NCI-H524 treated with DMSO at 0.1 percent for 48 hours (cell line): Measurements from ENCODE around the gene ITGB1BP2.
"Not testable (repeated sequence)": the region's sequence is repeated elsewhere in the genome, so short reads cannot be mapped to it uniquely, and the experiment has no call there.

Source experiments
- DNase-seq: peaks from one replicate; lab custom pipeline; 2025; lab: John Stamatoyannopoulos, UW

ITGB1BP2 gene

DNA sequence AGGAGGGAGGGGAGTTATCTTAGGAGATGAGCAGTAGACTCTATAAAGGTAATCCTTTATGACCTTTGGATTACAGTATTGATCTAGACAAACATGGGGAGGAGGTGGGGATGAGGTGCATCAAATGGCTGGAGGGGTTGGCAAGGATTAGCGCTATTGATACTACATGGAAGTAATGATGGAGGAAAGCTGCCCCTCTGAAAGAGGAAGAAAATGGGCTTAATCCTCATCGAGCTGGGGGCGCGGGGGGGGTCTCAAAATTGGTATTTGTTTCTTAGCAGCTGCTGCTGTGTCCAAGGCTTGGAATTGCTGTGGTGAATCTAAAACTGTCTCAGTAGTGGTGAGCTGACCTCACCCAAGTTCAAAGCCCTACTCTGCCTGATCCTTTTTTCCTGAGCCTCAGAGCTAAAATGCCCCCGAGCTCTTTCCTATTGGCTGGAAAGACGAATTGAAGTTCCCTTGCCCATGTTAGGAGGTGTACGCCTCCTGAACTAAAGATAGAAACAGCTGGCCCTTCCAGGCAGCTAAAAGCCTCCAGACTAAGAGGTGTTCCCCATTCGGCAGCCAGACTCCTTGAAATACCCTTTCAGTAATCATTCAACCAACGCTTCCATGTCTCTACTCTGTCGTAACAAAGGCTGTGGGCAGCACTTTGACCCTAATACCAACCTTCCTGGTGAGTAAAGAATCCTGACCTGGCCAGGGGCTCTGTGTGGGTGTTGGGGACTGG is at the start of gene ITGB1BP2:
TSS of gene ITGB1BP2 (plus strand) at position 556 of the 730 bp plus-strand sequence. CDS start at position 613, 57 bp downstream.
- DNase-seq, result no peak

DNA sequence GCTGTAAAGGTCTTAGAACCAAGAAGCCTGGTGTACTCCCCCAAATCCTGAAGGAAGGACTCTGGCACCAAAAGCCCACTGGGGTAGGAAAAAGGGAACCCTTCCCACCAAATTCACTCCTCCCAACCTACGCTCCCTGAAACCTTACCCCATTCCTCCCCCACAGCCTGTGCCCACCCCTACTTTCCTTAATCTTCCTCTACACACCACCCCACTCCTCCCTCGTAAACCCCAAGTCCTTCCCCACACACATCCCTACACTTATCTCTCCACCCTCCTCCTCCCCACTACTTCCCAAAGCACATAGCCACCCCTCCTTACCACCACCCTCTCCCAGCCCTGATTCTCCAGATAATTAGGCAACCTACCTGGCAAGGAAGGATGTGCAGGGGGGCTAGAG is 49.3 kb upstream of the ITGB1BP2 start:
- DNase-seq, result no peak

DNA sequence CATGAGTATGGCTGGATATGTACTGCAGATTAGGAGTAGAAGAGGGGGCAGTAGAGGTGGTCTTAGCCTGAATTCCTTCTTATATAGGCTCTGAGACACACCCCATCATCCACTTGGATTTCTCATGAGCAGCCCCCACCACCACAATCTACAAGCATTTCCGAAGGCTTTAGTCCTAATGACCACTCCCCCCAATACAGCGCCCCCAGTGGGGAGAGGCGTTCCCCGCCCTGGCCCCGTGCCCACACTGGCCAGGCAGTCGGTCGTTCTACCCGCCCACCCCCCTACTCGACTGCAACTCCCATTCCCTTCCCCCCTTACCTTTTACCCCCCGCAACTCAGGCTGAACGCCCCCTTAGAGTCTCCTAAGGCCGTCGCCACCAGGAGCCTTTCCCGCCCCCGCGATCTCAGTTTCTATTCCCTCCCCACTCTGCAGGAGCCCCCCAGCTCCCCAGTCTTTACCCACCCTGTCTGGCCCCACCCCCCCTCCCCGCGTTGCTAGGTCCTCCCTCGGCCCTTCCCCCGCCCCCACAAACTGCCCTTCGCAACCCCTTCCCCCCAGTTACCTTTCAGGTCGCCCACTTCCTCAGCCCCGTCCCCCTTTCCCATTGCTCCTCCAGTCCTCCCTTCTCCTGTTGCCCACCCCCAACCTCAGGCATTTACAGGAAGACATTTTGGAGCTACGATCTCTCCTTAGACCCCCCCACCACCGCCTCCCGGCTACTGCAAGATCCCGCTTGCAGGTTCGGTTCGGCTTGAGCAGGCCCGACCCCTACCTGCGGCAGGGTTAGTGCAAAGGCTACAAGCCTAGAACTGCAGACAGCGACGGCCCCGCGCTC is 48.1 kb upstream of the ITGB1BP2 start:
- no peak for DNase-seq

DNA sequence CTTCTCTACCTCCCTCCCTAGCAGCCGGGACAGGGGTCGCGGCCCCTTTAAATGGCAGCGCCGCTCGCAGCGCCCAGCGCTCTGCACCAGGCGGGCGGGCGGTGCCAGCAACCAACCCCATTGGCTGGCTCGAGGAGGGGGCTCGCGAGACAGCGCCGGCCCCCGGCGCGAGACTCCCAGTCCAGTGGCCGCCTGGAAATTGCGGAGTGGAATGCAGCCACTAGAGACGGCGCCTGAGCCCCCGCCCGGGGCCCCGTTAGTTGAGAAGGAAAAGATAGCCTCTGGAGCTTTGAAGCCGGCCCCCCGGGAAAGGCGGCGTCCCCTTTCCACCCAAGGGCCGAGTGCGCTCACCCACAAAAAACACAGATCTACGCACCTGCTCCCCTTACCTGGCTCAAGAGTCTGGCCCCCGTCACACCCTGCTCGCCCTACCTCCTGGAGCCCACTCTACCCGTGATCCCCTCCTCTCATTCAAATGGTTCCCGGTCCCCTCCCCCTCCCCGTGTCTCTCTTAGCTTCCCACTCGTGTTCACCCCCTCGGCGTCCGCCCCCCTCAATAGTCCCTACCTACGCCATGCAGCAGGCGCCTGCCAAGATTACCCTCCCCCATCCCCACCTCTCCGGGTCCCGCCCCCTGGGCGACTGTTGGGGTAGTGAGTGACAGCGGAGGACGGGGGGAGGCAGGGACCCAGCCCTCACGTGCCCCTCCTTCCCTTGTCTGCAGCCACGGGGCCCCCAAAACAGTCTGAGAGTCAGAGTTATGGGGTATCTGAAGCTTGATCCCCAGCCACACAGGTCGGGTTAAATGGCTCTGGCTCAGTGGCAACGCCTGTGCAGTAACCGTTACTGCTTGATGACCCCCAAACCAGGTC is 47.2 kb upstream of the ITGB1BP2 start, which contains the start of gene ZMYM3:
TSS of gene ZMYM3 (minus strand) at position 49 of the 872 bp plus-strand sequence. CDS start 885 bp downstream, outside the sequence.
- peak; percentile 45 for DNase-seq

DNA sequence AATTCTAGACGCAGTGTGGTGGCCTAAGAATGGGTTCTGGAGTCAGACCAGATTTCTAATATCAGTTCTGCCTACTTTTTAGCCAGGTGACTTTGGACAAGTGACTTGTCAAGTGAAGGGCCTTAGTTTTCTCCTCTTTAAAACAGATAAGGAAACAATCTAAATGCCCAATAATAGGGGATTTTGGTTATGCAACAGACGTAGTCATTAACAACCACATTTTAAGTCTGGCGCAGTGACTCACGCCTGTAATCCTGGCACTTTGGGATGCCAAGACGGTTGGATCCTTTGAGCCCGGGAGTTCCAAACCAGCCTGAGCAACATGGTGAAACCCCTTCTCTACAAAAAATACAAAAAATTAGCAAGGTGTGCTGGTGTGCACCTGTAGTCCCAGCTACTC is 45.5 kb upstream of the ITGB1BP2 start:
- no peak for DNase-seq

DNA sequence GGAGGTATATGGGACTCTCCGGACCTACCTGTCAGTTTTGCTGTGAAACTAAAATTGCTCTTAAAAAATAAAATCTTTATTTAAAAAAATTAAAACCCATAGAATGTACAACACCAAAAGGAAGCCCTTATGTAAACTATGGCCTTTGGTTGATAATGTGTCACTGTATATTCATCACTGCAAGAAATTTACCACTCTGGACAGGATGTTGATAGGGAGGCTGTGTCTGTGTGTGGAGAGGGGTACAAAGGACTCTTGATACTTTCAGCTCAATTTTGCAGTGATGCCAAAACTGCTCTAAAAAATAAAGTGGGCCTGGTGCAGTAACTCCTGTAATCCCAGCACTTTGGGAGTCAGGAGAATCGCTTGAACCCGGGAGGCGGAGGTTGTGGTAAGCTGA is 44.7 kb upstream of the ITGB1BP2 start:
- no peak for DNase-seq

DNA sequence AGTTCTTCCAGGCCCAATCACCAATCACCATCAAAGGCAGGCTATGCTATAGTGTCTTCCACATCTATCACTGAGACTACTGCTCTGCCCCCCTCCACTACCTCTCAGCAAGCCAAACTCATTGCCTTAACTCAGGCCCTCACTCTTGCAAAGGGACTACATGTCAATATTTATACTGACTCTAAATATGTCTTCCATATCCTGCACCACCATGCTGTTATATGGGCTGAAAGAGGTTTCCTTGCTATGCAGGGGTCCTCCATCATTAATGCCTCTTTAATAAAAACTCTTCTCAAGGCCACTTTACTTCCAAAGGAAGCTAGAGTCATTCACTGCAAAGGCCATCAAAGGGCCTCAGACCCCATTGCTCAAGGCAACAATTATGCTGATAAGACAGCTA is 32.9 kb upstream of the ITGB1BP2 start:
- DNase-seq, result not testable (repeated sequence)

DNA sequence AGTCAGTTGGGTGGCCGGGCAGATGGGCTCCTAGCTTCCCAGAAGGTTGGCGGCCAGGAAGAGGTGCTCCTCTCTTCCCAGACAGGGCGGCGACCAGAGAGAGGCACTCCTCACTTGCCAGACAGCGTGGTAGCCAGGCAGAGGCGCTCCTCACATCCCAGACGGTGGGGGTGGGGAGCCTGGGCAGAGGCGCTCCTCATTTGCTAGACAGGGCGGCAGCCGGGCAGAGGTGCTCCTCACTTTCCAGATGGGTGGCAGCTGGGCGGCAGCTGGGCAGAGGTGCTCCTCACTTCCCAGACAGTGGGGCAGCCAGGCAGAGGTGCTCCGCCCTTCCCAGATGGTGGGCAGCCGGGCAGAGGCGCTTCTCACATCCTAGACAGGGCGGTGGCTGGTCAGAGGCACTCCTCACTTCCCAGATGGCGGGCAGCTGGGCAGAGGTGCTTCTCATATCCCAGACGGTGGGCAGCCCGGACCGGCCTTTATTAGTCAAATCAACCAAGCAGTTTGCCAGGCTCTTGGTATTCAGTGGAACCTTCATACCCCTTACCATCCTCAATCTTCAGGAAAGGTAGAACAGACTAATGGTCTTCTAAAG is 31.7 kb upstream of the ITGB1BP2 start:
- no peak for DNase-seq

DNA sequence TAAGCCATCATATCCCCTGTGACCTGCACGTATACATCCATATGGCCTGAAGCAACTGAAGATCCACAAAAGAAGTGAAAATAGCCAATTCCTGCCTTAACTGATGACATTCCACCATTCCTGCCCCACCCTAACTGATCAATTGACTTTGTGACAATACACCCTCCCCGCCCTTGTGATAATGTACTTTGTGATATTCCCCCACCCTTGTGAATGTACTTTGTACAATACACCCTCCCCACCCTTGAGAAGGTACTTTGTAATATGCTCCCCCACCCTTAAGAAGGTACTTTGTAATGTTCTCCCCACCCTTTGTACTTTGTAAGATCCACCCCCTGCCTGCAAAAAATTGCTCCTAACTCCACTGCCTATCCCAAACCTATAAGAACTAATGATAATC is 29.2 kb upstream of the ITGB1BP2 start:
- not testable (repeated sequence) for DNase-seq

DNA sequence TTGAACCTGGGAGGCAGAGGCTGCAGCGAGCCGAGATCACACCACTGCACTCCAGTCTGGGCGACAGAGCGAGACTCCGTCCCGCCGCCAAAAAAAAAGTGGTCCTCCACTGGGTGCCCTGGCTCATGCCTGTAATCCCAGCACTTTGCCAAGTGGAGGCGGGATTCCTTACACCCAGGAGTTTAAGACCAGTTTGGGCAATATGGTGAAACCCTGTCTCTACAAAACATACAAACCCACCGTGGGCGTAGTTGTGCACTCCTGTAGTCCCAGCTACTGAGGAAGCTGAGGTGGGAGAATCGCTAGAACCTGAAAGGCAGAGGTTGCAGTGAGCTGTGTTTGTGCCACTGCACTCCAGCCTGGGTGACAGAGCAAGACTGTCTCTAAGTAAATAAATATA is 20.2 kb upstream of the ITGB1BP2 start:
- not testable (repeated sequence) for DNase-seq

DNA sequence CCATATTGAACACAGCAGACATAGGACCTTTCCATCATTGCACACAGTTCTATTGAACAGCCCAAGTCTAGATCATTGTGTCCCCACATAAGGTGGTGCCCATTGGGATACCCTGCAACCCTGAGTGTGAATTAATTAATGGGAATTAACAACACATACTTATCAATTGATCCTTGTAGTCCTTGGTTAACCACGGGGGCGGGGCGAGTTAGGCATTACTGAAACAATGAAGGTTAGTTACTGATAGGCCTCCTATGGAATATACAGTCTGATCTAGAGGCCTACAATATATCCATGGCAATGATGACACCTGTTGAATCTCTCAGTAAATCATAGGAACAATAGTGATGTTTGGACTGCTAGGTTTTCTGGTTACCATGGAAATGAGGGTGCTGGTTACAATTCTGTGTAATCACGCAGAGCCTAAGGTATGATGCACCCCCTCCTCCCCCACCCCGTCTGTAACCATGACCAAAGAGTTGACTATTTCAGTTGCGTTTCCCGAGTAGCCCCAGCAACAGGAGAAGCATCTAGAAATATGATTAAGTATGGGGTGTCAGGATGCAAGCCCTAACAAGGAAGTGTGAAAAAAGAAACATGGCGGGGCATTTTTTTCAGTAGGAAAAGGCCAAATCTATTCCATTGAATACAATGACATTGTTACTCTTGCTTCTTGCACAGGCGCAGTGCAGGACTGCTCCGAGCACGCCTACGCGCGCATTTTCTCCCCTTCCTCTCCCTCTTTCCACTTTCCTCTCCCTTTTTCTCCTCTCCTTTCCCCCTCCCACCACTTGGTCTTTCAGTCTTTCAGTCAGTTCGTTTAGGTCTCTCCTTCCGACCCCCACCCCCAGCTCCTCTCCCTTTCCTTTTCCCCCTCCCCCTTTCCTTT is 18.8 kb upstream of the ITGB1BP2 start:
- no peak for DNase-seq

DNA sequence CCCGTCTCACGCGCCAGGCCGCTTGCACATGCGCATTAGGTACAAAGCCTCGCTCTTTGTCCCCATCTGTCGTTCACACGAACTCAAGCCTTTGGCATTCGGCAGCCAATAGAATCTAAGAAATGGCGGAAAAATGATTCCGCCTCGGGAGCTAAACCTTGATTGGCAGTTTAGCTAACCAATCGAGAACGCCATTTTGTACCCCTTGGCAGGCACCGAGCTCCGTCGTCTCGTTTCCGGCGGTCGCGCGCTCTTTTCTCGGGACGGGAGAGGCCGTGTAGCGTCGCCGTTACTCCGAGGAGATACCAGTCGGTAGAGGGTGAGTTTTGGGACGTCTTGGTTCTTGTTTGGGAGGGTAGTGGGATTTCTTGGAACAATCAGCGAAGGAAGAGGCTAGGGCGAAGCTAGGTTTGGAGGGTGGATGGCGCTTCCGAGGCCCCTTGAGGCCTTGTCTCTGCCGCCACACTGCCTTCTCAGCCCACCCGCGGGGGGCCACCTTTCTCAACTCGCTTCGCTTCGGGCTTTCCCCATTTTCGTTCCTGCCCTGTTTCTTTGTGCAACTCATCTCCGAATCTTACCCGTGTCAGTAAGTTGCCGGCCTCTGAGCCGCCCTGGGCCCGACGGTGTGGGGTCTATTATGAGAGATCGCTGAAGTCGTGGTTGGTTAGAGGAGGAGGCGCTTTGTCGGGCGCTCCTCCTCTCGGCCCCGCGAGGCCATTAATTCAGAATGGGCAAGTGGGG is 18.0 kb upstream of the ITGB1BP2 start, which contains the start of gene NONO:
TSS of gene NONO (plus strand) at position 233 of the 741 bp plus-strand sequence. CDS start 7,003 bp downstream, outside the sequence.
- peak; percentile 95 for DNase-seq

DNA sequence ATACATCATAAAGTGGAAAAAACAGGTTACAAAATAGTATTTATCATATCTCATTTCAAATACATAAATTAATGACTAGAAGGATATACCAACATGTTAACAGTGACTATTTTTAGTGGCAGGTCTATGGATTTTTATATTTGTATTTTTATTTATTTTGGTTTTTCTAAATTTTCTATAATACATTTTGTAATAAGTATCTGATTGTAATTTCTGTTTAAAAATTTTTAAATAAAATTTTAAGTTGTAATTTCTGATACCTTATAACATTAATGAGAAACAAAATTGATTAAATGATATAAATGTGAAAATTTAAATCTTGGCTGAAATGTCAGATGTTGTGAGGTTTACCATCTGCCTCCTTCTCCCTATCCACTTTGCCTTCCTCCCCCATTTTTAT is 15.6 kb upstream of the ITGB1BP2 start:
- DNase-seq, result no peak

DNA sequence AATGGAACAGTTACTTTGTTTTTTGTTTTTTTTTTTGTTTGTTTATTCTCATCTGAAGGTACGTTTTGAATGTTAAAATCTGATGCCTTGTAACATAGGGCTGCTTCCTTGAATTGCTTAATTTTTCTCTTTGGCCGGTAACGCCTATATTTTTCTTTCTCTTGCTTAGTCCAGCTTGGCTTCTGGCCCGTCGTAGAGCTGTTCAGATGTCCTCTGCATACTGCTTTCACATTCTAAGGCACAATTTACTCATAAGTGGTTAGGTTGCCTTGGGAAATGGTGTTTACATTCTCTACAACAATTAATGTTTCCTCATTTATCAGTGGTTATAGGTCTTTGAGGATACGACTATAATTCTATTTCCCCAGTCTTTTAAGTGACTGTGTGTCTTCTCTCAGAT is 10.2 kb upstream of the ITGB1BP2 start:
- no peak for DNase-seq

DNA sequence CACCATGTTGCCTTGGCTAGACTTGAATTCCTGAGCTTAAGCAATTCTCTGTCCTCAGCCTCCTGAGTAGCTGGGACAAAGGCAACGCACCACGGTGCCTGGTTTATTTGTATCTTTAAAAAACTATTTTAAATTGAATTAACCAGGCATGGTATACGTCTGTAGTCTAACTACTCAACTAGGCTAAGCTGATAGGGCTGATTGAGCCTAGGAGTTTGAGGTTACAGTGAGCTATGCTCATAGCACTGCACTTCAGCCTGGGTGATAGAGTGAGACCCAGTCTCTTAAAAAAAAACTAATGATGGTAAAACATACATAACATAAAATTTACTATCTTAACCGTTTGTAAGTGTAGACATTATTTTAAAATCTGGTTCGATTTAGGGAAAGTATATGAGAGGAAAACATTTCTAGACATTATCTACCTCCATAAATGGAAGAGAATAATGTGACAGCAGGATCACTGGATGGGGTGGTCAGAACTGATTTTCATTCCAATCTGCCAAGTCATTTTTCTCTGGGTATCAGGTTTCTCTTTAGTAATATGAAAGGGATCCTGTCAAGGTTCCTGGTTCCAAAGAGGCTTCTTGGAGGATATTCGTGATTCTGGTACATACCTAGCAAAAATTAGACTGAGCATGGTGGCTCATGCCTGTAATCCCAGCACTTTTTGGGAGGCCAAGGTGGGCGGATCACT is 8.7 kb upstream of the ITGB1BP2 start:
- DNase-seq, result no peak

DNA sequence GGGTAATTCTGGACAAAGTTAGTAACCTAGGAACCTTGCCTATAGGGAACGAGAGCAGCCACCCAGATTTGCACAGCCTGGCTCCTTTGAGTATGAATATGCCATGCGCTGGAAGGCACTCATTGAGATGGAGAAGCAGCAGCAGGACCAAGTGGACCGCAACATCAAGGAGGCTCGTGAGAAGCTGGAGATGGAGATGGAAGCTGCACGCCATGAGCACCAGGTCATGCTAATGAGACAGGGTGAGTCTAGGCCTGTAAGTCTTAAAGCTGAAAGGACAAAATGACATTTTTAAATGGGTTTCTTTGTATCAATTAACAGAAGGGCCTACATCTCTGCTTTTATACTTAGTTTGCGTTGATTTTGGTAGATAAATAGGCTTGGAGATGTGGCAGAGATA is 4.7 kb upstream of the ITGB1BP2 start:
- no peak for DNase-seq

DNA sequence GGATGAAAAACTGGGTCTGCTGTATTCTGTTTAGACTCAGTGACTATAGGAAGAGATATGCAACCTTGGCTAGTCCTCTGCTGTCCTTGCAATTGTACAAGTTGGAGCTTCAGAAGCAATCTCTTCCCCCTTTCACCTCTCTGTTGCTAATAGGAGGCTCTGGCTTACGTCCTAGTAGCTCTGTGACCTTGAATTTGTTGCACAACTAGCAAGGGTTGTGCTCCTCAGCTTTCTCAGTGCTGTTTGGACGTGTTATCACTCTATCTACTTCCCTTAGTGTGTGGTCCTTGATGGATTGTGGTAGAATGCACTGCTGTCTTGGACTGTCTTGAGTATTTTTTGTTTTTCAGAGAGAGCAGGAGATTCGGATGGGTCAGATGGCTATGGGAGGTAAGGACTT is 3.4 kb upstream of the ITGB1BP2 start:
- DNase-seq, result no peak

DNA sequence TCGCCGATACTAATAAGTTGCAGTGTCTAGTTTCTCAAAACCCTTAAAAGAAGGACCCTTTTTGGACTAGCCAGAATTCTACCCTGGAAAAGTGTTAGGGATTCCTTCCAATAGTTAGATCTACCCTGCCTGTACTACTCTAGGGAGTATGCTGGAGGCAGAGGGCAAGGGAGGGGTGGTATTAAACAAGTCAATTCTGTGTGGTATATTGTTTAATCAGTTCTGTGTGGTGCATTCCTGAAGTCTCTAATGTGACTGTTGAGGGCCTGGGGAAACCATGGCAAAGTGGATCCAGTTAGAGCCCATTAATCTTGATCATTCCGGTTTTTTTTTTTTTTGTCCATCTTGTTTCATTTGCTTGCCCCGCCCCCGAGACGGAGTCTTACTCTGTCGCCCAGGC is 1.5 kb upstream of the ITGB1BP2 start:
- DNase-seq, result not testable (repeated sequence)

DNA sequence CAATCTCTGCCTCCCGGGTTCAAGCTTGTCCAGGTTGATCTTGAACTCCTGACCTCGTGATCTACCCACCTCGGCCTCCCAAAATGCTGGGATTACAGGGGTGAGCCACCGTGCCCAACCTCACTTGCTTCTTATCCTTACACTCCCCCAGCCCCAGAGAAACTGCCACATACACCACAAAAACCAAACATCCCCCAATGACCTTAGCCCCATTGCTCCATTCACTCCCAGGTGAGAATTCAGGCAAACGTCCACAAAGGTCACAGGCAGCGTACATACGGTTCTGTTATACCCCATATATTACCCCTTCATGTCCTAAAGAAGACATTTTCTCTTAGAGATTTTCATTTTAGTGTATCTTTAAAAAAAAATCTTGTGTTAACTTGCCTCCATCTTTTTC is 1.1 kb upstream of the ITGB1BP2 start:
- DNase-seq, result not testable (repeated sequence)
